Astrocyte (in vitro differentiated cells and primary cell): ENCODE measurements around the gene ITGB3. TPM values are rescaled to one million over a fixed set of nuclear protein-coding genes. Genes with fewer than 3 reads are reported as not detected.
"Not testable (repeated sequence)": the region's sequence is repeated elsewhere in the genome, so short reads cannot be mapped to it uniquely, and the experiment has no call there.

ENCODE experiments used
- DNase-seq: peaks from one replicate; pipeline ENCODE4 v3.0.0-alpha.2; 2010; ENCODE audit warnings: low read depth
- FAIRE-seq: peaks from 2 replicates; lab custom pipeline; 2011; peaks lifted over from hg19 to GRCh38; lab: Jason Lieb, UNC
- H2AFZ ChIP-seq: 2 replicates; pipeline ENCODE4 v1.6.0; 2012; ENCODE audit warnings: low read depth, low read length, inconsistent platforms
- H3K27ac ChIP-seq: 2 replicates; pipeline ENCODE4 v1.5.1; 2011; ENCODE audit warnings: low read depth, low read length, inconsistent platforms
- H3K27me3 ChIP-seq: 2 replicates; pipeline ENCODE4 v1.6.0; 2011; ENCODE audit warnings: low read length, inconsistent platforms; ENCODE audit not compliant: insufficient read depth
- H3K36me3 ChIP-seq: 2 replicates; pipeline ENCODE4 v1.5.1; 2011; ENCODE audit warnings: low read length, inconsistent platforms; ENCODE audit not compliant: insufficient read depth
- H3K4me1 ChIP-seq: 2 replicates; pipeline ENCODE4 v1.5.1; 2011; ENCODE audit warnings: low read length, inconsistent platforms; ENCODE audit not compliant: insufficient read depth
- H3K4me2 ChIP-seq: 2 replicates; pipeline ENCODE4 v1.6.0; 2012; ENCODE audit warnings: low read length, inconsistent platforms
- H3K4me3 ChIP-seq: 2 replicates; pipeline ENCODE4 v1.5.1; 2011; ENCODE audit warnings: low read depth, mild to moderate bottlenecking, low read length, inconsistent platforms; ENCODE audit not compliant: insufficient read depth
- H3K79me2 ChIP-seq: 2 replicates; pipeline ENCODE4 v1.6.0; 2012; ENCODE audit warnings: mild to moderate bottlenecking, low read length, inconsistent platforms; ENCODE audit not compliant: insufficient read depth
- H3K9ac ChIP-seq: 2 replicates; pipeline ENCODE4 v1.6.0; 2012; ENCODE audit warnings: mild to moderate bottlenecking, low read length, inconsistent platforms
- H3K9me3 ChIP-seq: 2 replicates; pipeline ENCODE4 v1.5.1; 2012; ENCODE audit warnings: low read depth, mild to moderate bottlenecking, low read length, inconsistent platforms; ENCODE audit not compliant: insufficient read depth
- H4K20me1 ChIP-seq: 2 replicates; pipeline ENCODE4 v1.6.0; 2012; ENCODE audit warnings: low read length, inconsistent platforms; ENCODE audit not compliant: insufficient read depth
- H3K27ac Mint-ChIP-seq: one replicate; pipeline ENCODE4 v1.8.0; 2021; ENCODE audit warnings: mild to moderate bottlenecking, mixed read lengths; ENCODE audit not compliant: unreplicated experiment
- H3K27me3 Mint-ChIP-seq: one replicate; pipeline ENCODE4 v1.8.0; 2021; ENCODE audit warnings: low read depth, mixed read lengths; ENCODE audit not compliant: unreplicated experiment
- H3K36me3 Mint-ChIP-seq: one replicate; pipeline ENCODE4 v1.8.0; 2021; ENCODE audit warnings: low read depth, mixed read lengths; ENCODE audit not compliant: unreplicated experiment
- H3K4me1 Mint-ChIP-seq: one replicate; pipeline ENCODE4 v1.8.0; 2021; ENCODE audit warnings: low read depth, mixed read lengths; ENCODE audit not compliant: unreplicated experiment
- H3K4me3 Mint-ChIP-seq: one replicate; pipeline ENCODE4 v1.8.0; 2021; ENCODE audit warnings: mild to moderate bottlenecking, moderate library complexity, mixed read lengths; ENCODE audit not compliant: unreplicated experiment
- H3K9me3 Mint-ChIP-seq: one replicate; pipeline ENCODE4 v1.8.0; 2021; ENCODE audit warnings: mild to moderate bottlenecking, mixed read lengths; ENCODE audit not compliant: unreplicated experiment
- EZH2 ChIP-seq: IDR thresholded peaks from 2 replicates; pipeline ENCODE4 v1.6.1; 2012; ENCODE audit warnings: mild to moderate bottlenecking, low read length, inconsistent platforms; ENCODE audit not compliant: insufficient read depth
- total RNA-seq: library from RNA; stranded (reverse); gene quantifications from 2 replicates; pipeline ENCODE4 v1.2.1, GENCODE V29; 2021
- TF ChIP-seq, protein P1 (sequence below): IDR thresholded peaks from 2 replicates; pipeline ENCODE4 v1.5.1; 2011; ENCODE audit warnings: low read depth, mild to moderate bottlenecking, inconsistent platforms, low read length, moderate library complexity; ENCODE audit not compliant: insufficient read depth

ITGB3 gene
- total RNA-seq, 1 donor from 2014 or later: 44.0 TPM

DNA sequence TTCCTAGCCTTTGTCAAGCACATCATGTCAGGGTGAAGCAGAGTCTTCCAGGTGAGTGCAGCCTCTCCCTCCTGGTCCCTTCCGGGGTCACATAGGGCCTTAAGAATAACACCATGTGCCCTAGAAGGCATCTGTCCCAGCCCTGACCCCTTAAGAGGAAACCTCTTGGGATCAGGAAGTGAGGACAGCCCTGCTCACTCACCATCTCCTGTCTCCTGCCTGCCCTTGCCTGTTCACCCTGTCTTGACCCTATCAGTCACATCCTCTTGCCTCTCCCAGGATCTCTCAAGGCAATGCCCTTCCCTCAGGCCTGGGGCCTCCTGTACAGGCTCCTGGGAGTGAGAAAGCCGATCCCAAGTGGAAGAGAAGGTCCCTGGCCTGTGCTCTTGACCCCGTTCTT, 30.6 kb upstream of the ITGB3 start:
- no peaks in the 10 kb centered on the region for H3K27me3 ChIP-seq
- H2AFZ ChIP-seq: no peak overlapping the region
- H3K9me3 ChIP-seq: no peaks in the 10 kb centered on the region
- no peak overlapping the region for H3K4me2 ChIP-seq
- Mint-ChIP-seq H3K27me3 (peaks cover 19% of the 10 kb centered on the region), H3K4me3 (no peak overlapping the region), H3K4me1 (peaks cover 28% of the 10 kb centered on the region), H3K36me3 (peaks cover 18% of the 10 kb centered on the region), H3K9me3 (peaks cover 20% of the 10 kb centered on the region), H3K27ac (no peak overlapping the region)
- no peaks in the 10 kb centered on the region for H3K36me3 ChIP-seq
- FAIRE-seq: no peak
- peaks cover 24% of the 10 kb centered on the region for H3K4me1 ChIP-seq
- no peak overlapping the region for H3K4me3 ChIP-seq
- no peak overlapping the region for H3K9ac ChIP-seq
- no peak overlapping the region for H3K27ac ChIP-seq
- H4K20me1 ChIP-seq: no peaks in the 10 kb centered on the region
- H3K79me2 ChIP-seq: no peaks in the 10 kb centered on the region
- TF ChIP-seq, protein P1, sequence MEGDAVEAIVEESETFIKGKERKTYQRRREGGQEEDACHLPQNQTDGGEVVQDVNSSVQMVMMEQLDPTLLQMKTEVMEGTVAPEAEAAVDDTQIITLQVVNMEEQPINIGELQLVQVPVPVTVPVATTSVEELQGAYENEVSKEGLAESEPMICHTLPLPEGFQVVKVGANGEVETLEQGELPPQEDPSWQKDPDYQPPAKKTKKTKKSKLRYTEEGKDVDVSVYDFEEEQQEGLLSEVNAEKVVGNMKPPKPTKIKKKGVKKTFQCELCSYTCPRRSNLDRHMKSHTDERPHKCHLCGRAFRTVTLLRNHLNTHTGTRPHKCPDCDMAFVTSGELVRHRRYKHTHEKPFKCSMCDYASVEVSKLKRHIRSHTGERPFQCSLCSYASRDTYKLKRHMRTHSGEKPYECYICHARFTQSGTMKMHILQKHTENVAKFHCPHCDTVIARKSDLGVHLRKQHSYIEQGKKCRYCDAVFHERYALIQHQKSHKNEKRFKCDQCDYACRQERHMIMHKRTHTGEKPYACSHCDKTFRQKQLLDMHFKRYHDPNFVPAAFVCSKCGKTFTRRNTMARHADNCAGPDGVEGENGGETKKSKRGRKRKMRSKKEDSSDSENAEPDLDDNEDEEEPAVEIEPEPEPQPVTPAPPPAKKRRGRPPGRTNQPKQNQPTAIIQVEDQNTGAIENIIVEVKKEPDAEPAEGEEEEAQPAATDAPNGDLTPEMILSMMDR: no peak
- no peak for TF ChIP-seq EZH2
- no peak for DNase-seq

DNA sequence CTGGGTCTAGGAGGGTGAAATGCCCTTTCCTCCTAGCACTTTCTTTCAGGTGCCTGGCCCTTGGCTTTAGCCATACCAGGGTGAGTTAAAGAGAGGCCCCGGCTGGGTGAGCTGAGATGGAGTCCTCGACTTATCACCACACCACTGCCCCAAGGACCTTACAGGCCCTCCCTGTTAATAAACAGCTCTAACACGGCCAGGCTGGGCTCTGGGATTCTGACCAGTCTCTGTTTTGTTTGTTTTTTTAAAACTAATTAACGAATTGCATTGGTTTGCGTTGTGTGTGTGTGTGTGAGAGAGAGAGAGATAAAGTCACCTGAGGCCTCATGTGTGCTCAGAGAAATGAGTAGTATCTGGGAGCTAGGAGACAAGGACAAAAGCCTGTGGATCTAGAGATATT, 30.2 kb upstream of the ITGB3 start:
- H3K27ac ChIP-seq: no peak overlapping the region
- FAIRE-seq (no peak), DNase-seq (no peak)
- no peaks in the 10 kb centered on the region for H3K27me3 ChIP-seq
- H3K36me3 ChIP-seq: no peaks in the 10 kb centered on the region
- H3K4me2 ChIP-seq: no peak overlapping the region
- TF ChIP-seq, protein P1: no peak
- TF ChIP-seq EZH2: no peak
- no peaks in the 10 kb centered on the region for H3K9me3 ChIP-seq
- H3K9ac ChIP-seq: no peak overlapping the region
- H3K4me3 ChIP-seq: no peak overlapping the region
- H3K27ac Mint-ChIP-seq: no peak overlapping the region
- peaks cover 19% of the 10 kb centered on the region for H3K27me3 Mint-ChIP-seq
- no peaks in the 10 kb centered on the region for H4K20me1 ChIP-seq
- H2AFZ ChIP-seq: no peak overlapping the region
- H3K9me3 Mint-ChIP-seq: peaks cover 20% of the 10 kb centered on the region
- H3K4me1 Mint-ChIP-seq: peaks cover 28% of the 10 kb centered on the region
- no peaks in the 10 kb centered on the region for H3K79me2 ChIP-seq
- H3K4me3 Mint-ChIP-seq: no peak overlapping the region
- H3K36me3 Mint-ChIP-seq: peaks cover 18% of the 10 kb centered on the region
- peaks cover 24% of the 10 kb centered on the region for H3K4me1 ChIP-seq

DNA sequence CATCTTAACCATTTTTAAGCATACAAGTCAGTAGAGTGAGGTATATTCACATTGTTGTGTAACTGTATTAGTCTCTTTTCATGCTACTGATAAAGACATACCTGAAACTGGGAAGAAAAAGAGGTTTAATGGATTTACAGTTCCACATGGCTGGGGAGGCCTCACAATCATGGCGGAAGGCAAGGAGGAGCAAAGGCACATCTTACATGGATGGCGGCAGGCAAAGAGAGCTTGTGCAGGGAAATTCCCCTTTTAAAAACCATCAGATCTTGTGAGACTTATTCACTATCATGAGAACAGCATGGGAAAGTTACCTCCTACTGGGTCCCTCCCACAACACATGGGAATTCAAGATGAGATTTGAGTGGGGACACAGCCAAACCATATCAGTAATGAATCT, 29.6 kb upstream of the ITGB3 start:
- H3K4me1 Mint-ChIP-seq: peaks cover 28% of the 10 kb centered on the region
- H3K36me3 Mint-ChIP-seq: peaks cover 18% of the 10 kb centered on the region
- H3K9me3 Mint-ChIP-seq: peaks cover 20% of the 10 kb centered on the region
- H3K79me2 ChIP-seq, H3K27me3 ChIP-seq, DNase-seq, H3K9me3 ChIP-seq, H4K20me1 ChIP-seq, FAIRE-seq, H3K27ac Mint-ChIP-seq, H3K4me2 ChIP-seq, H3K4me3 ChIP-seq, H3K27ac ChIP-seq, H3K36me3 ChIP-seq, H2AFZ ChIP-seq, H3K9ac ChIP-seq: not testable (repeated sequence)
- peak overlapping the region; percentile 60 for H3K4me3 Mint-ChIP-seq
- peaks cover 24% of the 10 kb centered on the region for H3K4me1 ChIP-seq
- H3K27me3 Mint-ChIP-seq: peaks cover 19% of the 10 kb centered on the region
